Measurements from ENCODE around the gene CCNL1. TPM values are rescaled to one million over a fixed set of nuclear protein-coding genes. Genes with fewer than 3 reads are reported as not detected.

Gene CCNL1
- total and polyA plus RNA-seq, 2 of the 8 experiments (the other 6 are each of a cell fraction or from before 2014, with no cell fraction given) = 64.5 to 68.6 TPM

DNA sequence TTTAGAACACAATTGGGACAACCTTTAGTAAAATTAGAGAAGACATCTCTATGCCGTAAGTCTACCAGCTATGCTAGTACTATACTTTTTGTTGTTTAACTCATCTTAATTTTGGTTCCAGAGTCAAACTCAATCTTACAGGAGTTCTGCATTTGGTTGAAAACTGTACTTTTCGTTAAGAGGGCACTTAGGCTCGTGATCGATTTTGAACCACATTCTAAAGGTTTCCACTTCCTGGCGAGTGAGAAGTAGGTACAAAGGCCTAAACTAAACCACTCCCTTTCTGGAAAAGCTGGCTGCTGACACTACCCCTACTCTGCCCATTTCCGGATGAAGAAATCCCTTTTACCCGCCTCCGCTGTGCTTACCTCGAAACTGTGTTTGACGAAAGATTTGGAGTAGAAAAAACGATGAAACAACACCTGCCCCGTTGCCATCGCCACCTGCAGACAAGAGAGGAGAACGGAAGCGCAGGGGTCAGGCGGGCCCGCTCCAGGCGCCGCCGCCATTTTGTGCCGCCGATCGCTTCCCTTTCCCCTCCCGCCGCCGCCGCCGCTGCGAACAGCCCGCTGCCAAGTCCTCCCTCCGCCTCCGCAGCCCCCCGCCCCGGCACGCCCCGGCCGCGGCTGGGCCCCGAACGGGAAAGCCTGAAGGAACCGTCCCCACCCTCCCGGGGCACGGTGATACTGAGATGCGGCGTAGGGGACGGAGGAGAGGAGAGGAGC is 748 bp downstream of the CCNL1 start (continued):
- TF ChIP-seq TAF7 (optimal IDR thresholded peaks at IDR 0.05; ENCODE audit: borderline replicate concordance, low read depth, low read length) (no peak), CTBP2 (IDR thresholded peaks at IDR 0.05; ENCODE audit: borderline replicate concordance, insufficient read depth, insufficient read length, low read length) (no peak), RBBP5 (IDR thresholded peaks at IDR 0.05; ENCODE audit: borderline replicate concordance, low read depth, low read length) (no peak), SIRT6 (IDR thresholded peaks at IDR 0.05; ENCODE audit: low read length) (no peak), CBX5 (IDR thresholded peaks at IDR 0.05; ENCODE audit: low read depth, low read length) (no peak), SP4 (IDR thresholded peaks at IDR 0.05; ENCODE audit: low read length) (no peak), EP300 (IDR thresholded peaks at IDR 0.05; ENCODE audit: borderline replicate concordance in 1 of 2, low read depth in 2 of 2, low read length in 2 of 2) (no peak), CHD2 (IDR thresholded peaks at IDR 0.05; ENCODE audit: low read length) (no peak), TBP (IDR thresholded peaks at IDR 0.05; ENCODE audit: low read depth, low read length) (peak; percentile 45; the same call in 1 of the 2 replicates), EGR1 (IDR thresholded peaks at IDR 0.05; ENCODE audit: borderline replicate concordance, low read depth, low read length) (no peak), HDAC6 (IDR thresholded peaks at IDR 0.05; ENCODE audit: low read depth, low read length) (no peak), NRF1 (IDR thresholded peaks at IDR 0.05; ENCODE audit: low read depth, low read length) (no peak), POLR2A (IDR thresholded peaks at IDR 0.05; ENCODE audit: control extremely low read depth in 1 of 2, low read depth in 2 of 2, low read length in 2 of 2) (peak in 1 of 2 experiments; percentile 58; a peak in 1 of 3 replicates), POLR2AphosphoS5 (IDR thresholded peaks at IDR 0.05; ENCODE audit: low read depth, low read length) (no peak)
- TF ChIP-seq, protein P1, sequence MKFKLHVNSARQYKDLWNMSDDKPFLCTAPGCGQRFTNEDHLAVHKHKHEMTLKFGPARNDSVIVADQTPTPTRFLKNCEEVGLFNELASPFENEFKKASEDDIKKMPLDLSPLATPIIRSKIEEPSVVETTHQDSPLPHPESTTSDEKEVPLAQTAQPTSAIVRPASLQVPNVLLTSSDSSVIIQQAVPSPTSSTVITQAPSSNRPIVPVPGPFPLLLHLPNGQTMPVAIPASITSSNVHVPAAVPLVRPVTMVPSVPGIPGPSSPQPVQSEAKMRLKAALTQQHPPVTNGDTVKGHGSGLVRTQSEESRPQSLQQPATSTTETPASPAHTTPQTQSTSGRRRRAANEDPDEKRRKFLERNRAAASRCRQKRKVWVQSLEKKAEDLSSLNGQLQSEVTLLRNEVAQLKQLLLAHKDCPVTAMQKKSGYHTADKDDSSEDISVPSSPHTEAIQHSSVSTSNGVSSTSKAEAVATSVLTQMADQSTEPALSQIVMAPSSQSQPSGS (IDR thresholded peaks at IDR 0.05; ENCODE audit: low read length) = no peak
